Limb (tissue), 2 donors: ENCODE results near the gene SGO2.
"Not testable (repeated sequence)": the region's sequence is repeated elsewhere in the genome, so short reads cannot be mapped to it uniquely, and the experiment has no call there.

ENCODE experiments used
- DNase-seq, 2 donors: peaks; one replicate each; pipeline ENCODE4 v3.0.0-alpha.2; 2016; ENCODE audit errors: extremely low spot score in 2 of 2

SGO2 gene

GRCh38 chr2:200619279-200619678, 93.3 kb downstream of the SGO2 start:
- no peak for DNase-seq

- DNase-seq: no peak
Measured at GRCh38 chr2:200620606-200621390, 94.8 kb downstream of the SGO2 start.

- DNase-seq: no peak
Measured at GRCh38 chr2:200622106-200622505, 96.1 kb downstream of the SGO2 start.

GRCh38 chr2:200624026-200624425, 98.0 kb downstream of the SGO2 start:
- no peak for DNase-seq

- DNase-seq: no peak
Measured at GRCh38 chr2:200624658-200625057, 98.7 kb downstream of the SGO2 start.

- no peak for DNase-seq
Measured at GRCh38 chr2:200625282-200625681, 99.3 kb downstream of the SGO2 start.

- DNase-seq: no peak
Measured at GRCh38 chr2:200625958-200626363, 100.0 kb downstream of the SGO2 start.

- DNase-seq: no peak
Measured at GRCh38 chr2:200627110-200627770, 101.2 kb downstream of the SGO2 start.

GRCh38 chr2:200628461-200628860, 102.5 kb downstream of the SGO2 start:
- DNase-seq: not testable (repeated sequence)

- DNase-seq: no peak
Measured at GRCh38 chr2:200631287-200631686, 105.3 kb downstream of the SGO2 start.
